Measurements from ENCODE around the gene TMEM238L.

- TF ChIP-seq POLR2AphosphoS5 (IDR thresholded peaks at IDR 0.05; ENCODE audit: insufficient read depth in 1 of 2, low read depth in 1 of 2) (no peak), CTCF (IDR thresholded peaks at IDR 0.05) (no peak), POLR2A (IDR thresholded peaks at IDR 0.05) (no peak)
These were observed 14.1 kb downstream of the TMEM238L start for GRCh38 chr17:10789694-10790271.

All from vagina (tissue), 2 donors.